GM18951 (cell line): ENCODE measurements around the gene CCDC141.

Experiments used
- POLR2A ChIP-seq: IDR thresholded peaks from 4 replicates; pipeline ENCODE4 v1.6.1; 2011; ENCODE audit warnings: mild to moderate bottlenecking; ENCODE audit not compliant: insufficient read length, insufficient read depth; ENCODE audit errors: extremely low read depth
- in situ Hi-C: fragments of 300-500 bp; cut with MboI; formaldehyde crosslinking; loops from one replicate; pipeline ENCODE4 v1.12.0; 2022; ENCODE audit warnings: low sequenced_read_pairs, mixed read lengths, inconsistent platforms; ENCODE audit not compliant: unreplicated experiment

CCDC141 gene

DNA sequence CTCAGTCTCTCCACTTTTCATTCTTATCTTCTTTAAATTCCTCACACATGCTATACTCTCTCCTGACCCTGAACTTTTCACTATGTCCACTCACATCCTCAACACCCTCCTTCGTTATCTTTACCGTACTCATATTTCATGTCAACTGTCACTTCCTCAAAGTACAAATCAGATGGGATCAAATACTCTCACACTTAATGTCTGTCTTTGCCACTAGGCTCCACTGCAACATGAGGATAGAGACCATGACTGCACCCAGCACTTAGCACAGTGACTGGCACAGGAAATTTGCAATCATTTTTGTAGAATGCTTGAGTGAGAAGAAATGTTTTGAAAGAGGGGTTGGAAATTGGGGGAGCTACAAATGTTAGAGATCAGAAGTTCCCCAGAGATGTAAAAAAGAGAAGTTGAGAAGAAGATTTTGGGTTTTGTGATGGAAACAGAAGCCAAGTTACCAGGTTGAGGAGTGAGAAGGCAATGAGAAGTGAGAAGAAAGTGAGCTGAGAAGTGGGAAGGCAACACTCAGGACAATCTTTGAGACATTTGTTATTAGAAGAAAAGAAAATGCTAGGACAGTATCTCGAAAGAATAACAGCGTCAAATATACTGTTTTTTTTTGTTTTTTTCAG is 87.0 kb downstream of the CCDC141 start:
- in situ Hi-C loops: no loop called here
- TF ChIP-seq POLR2A: no peak

DNA sequence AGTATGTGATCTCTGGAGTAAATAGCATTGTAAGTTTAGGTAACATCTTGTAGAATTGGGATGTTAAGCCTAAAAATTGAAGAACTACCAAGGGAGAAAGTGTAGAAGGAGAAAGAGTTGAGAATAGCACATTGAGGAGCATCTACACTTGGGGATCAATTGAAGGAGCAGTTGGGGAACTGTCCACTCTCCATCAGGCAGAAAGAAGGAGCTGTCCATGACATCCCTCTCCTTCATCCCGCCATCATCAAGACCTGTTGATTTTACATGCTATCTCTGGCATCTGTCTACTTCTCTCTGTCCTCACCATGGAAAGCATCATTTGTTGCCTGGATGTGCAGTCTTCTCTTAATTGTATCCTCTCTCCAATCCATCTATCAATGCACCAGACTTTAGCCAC is 87.8 kb downstream of the CCDC141 start:
- in situ Hi-C loops: no loop called here
- TF ChIP-seq POLR2A: no peak

DNA sequence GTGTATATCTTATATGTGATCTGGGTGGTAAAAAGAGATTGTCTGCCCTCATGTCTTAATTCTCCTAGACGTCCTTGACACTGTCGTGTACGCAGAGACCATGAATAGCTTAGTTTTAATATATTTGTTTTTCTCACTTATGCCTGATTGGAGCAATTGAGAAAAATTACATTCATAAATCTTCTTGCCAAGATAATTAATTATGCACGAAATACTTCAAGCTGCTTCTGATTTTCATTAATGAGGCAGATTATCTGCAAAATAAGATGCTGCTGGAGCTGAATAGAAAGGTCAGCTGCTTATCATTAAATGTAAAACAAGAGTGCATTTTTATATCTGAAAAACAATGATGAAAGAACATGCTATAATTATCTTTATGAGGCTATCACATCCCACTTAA is 95.9 kb downstream of the CCDC141 start:
- TF ChIP-seq POLR2A: no peak
- in situ Hi-C loops: loop anchor here (10.0 kb wide), 1 partner anchor 61 kb away; no protein-coding TSS in a partner anchor

DNA sequence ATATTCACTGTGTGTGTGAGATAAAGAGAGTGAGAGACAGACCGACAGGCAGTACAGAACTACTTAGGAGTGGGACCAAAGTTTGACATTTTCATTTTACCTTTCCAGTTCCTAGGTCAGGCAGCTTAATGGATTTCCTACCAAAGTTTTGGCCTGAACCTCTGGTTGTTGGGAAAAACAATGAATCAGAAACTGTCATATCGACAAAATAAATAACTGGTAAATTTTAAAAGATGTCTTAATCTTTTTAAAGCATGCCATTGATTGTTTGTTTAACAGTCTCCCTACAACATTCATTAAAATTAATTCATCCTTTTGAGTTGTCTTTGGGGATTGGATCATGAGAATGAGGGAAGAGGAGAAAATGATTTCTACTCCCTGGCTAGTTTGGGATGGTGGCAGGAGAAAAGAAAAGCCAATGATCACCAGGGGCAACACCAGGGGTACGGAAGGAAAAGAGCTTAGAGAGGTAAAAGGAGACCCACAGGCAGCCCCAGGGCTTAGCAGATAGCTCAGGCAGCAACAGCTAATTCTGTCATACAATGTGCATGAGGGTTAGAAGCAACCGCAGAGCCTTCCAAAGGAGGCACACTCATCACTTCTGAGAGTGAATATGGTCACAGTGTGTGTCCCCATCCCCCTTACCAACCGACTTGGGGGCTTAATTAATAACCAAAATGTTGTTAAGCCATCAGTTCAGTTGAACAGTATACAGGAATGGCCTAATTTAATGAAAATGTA is 98.5 kb downstream of the CCDC141 start:
- no peak for TF ChIP-seq POLR2A
- in situ Hi-C loops: loop anchor here (10.0 kb wide), 1 partner anchor 63 kb away; no protein-coding TSS in a partner anchor

DNA sequence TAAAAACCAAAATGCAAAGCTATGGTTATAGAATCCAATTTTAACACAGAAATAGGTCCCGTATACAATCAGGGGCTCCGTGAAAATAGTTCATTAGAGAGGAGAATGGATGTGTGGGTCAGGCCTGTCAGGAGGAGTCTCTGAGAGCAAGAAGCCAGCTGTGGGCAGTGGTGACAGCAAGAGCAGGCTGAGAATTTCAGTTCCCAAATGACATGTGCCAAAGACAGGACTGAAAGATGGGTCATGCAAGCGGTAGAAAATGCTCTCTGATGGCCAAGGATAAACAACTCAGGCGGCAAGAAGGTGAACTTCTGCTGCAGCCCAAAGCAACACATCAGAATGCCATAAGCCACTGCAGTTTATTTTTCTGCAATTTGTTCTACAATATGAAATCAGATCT is 100.4 kb downstream of the CCDC141 start:
- no peak for TF ChIP-seq POLR2A
- in situ Hi-C loops: no loop called here

DNA sequence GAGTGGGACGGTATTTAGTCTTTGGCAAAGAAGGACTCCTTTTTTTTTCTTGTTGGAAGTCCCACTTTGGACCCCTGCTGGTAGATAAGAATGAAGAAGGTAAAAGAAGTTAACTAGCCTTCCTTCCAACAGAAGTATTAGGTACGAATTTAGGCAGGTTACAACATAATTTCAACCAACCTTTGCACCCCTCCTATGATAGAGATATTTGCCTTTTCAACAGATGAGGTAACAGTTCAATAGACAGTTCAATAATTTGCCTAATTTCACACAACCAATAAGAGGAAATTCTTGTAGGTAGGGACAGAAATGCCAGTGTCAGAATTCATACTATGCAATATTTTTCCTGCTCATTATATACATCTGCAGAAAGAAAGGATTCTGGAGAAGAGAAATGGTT is 100.8 kb downstream of the CCDC141 start:
- TF ChIP-seq POLR2A: no peak
- in situ Hi-C loops: no loop called here

DNA sequence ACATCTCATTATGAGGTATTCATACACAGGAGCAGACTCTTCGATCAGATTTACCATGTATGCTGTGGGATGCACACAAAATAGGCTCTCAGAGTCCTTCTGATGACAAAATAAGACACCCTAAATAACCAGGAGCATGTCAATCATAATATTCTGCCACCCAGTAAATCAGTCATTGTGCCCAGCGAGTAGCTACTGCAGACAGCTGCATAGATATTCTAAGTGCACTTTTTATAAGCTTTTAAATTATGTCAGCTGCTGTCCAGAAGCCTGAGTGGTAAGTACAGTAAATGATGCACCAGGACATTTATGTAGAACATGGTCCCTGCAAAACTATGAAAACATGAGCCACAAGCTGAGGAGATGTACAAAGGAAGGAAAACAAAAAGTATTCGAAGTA is 102.9 kb downstream of the CCDC141 start:
- in situ Hi-C loops: no loop called here
- TF ChIP-seq POLR2A: no peak

DNA sequence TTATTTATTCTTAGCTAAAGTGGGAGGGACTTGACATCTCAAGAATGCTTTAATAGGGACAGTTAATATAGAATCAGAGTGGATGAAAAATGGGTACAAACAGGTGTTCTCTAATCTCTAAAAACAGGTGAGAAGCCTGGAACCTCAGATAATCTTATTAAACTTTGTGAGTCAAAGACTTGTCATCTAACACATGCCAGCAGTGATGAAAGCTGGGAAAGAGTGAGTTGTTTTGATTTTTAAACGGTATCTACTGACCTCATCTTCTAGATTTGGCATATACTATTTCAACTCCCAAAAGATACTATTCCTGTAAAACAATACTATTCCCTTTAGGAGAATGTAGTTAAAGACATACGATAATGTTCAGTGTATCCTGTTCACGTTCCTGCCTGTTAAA is 103.4 kb downstream of the CCDC141 start:
- no peak for TF ChIP-seq POLR2A
- in situ Hi-C loops: no loop called here

DNA sequence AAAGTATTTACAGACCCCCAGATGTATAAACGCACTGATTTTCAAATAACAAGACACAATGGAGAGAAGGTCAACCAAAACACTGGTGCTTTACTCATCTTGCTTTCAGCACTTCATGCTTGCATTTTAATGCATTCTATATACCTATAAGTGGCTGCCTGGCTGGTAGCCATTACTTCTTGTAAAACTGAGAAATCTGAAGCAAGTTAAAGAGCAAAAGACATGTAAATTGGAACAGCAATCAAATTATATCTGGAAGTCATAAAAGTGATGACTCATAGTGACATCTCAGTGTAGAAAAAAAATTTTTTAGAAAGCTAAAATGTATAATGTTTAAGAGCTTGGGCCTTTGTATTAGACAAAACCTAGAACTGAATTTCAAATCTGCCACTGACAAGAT is 106.2 kb downstream of the CCDC141 start:
- in situ Hi-C loops: no loop called here
- no peak for TF ChIP-seq POLR2A

DNA sequence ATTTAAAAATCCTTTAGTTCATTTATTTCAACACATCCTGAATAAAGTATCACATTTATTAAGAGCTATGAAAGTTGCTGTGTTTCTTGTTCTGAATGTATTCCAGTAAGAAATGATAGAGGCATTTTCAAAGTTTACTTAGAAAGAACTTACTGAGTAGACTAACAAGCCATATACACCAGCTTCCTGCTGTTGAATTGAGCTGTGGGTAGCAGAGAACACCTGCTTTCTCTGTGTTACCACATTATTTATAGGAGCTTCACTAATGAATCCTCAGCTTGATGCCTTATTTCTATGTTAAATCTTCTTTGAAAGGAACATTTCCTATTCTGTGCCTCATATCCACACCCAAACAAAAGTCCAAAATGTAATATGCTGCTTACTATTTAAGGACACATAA is 115.4 kb downstream of the CCDC141 start:
- TF ChIP-seq POLR2A: no peak

DNA sequence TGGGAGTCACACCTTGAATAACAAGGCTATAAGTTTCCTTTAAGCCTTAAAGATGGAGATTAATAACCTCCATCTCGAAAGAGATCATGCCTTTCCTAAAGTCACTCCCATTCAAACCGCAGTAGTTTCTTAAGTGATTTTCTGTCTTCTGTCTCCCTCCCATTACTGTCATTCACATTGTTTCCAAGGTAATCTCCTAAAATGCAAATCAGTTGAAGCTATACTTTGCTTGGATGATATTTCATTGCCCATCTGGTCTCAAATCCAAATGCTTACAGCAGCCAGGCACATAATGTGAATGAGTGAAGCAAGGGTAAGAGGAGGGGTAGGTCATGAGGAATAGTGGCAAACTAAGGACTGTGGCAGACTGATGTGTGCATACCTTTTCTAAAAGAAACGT is 116.4 kb downstream of the CCDC141 start:
- no peak for TF ChIP-seq POLR2A
- in situ Hi-C loops: no loop called here

More for the DNA sequence above, 115.4 kb downstream of the CCDC141 start:
- in situ Hi-C loops: no loop called here

DNA sequence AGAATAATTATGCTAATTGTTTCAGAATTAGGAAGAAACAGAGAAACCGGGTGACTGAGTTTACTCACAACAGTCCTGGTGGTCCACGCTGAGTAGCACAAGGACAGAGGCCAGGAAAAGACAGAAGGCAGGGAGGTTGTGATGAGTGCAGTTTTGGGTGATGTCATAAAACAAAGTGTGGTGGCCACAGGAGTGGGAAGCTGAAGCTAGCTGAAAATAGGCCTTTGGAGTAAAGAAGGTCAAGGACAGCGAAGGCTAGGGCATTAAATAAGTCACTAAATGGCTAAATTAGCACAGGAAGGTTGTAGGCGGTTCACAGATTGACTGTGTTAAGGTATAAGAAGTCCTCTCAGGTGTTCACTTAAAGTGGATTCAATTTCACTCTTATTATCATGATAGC is 121.9 kb downstream of the CCDC141 start:
- in situ Hi-C loops: no loop called here
- no peak for TF ChIP-seq POLR2A

DNA sequence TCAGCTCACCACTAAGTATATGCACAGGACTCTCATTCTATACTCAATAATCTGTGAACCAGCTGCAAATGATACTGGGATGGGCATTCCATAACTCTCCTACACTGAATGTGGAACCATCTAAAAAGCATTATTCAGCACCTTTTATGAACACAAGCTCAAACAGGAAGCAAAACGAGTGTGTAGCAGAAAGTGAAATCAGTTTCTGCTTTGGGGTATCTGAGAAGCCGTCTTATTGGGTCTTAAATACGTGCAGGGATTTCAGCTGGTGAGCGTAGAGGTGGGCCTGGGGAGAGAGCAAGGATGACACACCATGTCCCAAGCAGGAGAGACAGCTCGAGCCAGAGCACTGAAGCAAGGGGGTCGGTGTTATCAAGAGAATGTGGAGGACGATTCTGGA is 122.8 kb downstream of the CCDC141 start:
- in situ Hi-C loops: no loop called here
- no peak for TF ChIP-seq POLR2A

DNA sequence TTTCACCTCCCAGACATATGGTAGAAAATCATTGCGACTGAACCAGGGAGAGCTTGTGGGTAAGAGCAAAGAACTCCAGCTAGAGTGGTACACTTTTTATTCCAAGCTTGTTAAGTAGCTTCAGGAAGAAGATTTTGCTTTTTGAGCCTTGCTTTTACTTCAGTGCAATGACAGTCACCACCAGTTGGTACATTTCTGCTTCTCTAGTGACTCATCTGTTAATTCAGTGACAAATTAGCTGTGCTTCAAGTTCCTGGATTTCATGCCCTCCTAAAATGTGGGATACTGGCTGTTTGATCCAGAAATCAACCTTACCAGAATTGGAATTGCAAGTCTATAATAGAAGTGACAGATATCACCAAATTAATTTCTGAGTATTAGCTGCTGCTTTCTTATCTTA is 125.1 kb downstream of the CCDC141 start:
- TF ChIP-seq POLR2A: no peak
- in situ Hi-C loops: no loop called here
